Measurements from ENCODE around the gene BCKDK.
"Not testable (repeated sequence)": the region's sequence is repeated elsewhere in the genome, so short reads cannot be mapped to it uniquely, and the experiment has no call there.

The BCKDK gene

DNA sequence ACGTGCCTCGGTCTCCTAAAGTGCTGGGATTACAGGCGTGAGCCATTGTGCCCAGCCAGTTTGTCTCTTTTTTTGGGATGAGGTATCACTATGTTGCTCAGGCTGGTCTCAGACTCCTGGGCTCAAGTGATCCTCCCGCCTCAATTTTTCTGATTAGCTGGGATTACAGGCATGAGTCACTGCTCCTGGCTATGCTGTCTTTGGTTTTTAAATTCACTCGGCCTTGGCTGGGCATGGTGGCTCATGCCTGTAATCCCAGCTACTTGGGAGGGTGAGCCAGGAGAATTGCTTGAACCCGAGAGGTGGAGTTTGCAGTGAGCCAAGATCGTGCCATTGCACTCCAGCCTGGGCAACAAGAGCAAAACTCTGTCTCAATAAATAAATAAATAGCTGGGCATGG lies 36.2 kb downstream of the BCKDK start:
- not testable (repeated sequence) for DNase-seq

DNA sequence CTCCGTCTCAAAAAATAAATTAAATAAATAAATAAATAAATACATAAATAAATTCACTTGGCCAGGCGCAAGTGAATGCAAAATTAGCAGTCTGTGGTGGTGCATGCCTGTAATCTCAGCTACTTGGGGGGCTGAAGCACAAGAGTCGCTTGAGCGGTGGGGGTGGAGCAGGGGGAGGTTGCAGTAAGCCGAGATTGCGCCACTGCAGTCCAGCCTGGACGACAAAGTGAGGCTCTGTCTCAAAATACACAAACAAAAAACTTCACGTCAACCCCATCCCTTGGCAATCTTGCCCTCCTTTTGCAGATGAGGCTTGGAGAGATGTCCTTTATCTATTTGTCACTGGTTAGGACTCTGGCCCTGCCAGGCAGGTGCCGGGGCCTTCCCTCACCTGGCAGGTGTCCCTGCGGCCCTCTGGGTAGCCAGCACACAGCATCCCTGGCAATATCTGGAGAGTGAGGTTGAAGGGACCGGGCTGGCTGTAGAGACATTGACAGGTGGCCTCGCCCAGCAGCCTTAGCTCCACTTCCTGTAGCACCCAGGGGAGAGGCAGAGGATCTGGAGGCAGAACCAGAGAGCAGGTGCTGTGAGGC lies 37.3 kb downstream of the BCKDK start:
- no peak for DNase-seq

DNA sequence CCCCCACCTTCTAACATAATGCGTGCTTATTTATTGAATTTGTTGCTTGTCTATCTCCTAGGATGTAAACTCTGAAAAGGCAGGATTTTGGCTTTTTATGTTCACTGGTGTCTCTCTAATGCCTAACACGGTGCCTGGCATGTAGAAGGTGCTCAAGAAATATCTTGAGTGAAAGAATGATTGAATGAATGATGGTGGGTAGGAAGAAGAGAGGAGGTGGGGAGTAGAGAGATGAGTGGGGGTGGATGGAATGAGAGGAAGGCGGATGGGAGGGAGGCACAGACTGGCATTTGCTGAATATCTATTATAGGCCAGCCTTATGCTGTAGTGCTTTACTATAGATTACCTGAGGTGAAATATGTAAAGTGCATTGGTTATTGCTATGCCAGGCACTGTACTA lies 39.4 kb downstream of the BCKDK start:
- DNase-seq, result no peak

DNA sequence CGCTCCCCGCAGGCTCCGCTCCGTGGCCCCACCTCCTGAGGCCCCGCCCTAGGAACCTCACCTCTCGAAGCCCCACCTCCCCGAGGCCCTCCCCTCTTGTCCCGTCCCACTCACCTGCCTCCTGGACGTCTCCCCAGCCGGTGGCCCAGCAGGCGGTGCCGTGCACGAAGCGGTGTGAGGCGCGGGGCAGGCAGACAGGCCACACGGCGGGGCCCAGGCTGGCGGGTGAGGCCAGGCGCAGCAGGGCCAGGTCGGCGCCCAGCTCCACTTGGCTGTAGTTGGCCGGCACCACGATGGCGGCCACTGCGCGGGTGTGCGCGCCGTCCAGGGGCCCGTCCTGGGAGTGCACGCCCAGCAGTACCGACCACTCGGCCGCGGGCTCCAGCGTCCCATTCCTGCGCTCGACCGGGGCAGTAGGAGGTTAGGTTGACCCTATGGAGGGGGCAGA lies 40.1 kb downstream of the BCKDK start:
- no peak for DNase-seq

DNA sequence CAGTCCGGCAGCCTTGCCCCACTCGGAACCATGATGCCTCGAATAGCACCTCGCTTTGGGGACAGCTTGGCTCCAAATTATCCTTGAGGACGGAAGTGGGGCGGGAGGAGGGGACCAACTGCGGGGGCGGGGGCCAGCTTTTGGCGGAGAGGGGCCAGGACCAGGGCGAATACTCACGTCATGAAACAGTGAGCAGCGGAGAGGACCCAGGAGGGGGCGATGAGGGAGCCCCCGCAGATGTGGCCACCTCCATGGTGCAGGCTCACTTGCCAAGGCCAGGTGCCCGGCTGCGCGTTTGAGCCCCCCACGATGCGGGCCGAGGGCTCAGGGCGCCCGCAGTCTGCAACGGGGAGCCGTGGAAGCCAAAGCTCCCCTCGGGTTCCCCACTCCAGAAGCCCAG lies 40.7 kb downstream of the BCKDK start:
- no peak for DNase-seq

DNA sequence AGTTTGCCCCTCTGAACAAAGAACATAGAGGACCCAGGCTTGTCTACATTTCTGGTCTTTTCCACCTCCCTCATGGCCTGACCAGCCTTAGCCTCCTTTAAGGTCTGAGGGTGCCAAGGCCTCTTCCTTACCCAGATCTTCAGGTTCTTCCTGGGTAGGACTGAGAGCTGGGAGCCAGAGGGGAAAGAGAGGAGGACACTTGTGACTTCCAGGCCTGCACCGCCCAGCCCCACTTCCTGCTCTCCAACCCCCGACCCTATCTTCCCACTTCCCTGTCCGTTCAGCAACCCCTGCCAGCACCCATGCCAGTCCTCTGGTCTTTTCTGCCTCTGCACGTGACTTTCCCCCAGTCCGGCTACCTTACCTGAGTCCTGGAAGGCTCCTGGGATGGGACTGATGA lies 41.1 kb downstream of the BCKDK start:
- DNase-seq, result no peak

DNA sequence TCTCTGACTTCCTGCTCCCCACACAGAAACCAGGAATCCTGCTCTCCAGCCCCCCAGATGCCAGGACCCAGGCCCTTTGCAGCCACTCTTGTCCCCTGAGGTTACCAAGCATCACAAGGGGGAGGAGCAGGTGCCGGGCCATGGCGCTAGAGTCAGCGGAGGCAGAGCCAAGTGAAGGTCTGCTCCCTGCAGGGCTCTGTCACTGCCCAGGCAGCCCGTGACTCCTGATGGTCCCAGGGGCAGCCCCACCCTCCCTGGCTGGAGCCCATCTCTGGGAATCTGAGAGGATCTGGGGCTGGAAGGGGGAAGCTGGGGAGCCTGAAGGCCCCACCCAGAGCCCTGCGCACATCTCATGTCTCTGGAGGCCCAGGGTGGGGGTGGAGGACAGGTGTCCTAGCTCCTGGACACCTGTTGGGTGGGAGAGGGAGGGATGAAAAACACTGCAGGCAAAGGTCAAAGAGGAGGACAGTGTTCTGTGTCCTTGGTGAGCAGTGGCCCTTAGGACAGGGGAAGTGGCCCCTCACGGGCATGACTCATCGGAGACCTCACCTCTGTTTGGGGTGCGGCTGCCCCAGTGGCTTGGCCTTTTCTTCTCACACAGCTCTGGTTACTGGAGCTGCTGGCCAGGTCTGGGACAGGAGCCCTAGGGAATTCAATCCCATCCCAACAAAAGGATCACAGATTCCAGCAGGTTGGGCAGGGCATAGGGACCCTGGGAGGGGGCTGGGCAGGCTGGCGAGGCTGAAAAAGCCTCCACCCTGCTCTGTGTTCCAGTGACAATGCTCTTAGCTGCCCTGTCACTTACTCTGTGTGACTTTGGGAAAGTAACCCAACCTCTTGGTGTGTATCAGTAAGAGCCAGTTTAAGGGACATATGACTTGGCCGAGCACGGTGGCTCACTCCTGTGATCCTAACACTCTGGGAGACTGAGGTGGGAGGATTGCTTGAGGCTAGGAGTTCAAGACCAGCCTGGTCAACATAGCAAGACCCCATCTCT lies 42.0 kb downstream of the BCKDK start, which contains the start of gene PRSS36:
Gene PRSS36, minus strand, starts transcription at position 173 of the 997 bp plus-strand sequence. Its CDS starts 31 bp downstream, at position 142.
- no peak for DNase-seq

DNA sequence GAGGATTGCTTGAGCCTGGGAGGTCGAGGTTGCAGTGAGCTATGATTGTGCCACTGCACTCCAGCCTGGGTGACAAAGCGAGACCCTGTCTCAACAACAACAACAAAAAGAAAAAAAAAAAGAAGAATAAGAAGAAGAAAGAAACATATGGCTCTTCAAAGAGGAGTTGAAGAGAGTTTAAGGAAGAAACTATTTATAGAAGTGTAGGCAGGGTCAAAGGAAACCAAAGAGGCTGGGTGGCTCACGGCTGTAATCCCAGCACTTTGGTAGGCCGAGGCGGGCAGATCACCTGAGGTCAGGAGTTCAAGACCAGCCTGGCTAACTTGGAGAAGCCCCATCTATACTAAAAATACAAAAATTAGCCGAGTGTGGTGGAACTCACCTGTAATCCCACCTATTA lies 42.8 kb downstream of the BCKDK start:
- DNase-seq, result not testable (repeated sequence)

DNA sequence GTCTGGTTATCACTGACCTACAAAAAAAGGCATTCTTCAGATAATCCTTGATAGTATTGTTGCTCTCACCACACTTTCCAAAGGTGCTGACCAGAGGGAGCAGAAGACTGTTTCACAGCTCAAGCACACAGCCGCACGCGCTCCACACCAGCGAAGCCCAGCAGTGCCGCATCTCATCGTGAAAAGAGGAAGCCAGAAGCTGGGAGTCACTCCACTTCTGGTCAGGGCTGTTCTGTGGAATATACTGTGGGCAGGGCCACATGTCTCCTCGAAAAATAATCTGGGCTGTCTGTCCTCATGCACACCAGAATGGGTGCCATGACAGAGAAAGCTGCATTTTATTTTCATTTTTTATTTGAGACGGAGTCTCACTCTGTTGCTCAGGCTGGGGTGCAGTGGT lies 49.0 kb downstream of the BCKDK start:
- no peak for DNase-seq
